ENCODE data around the gene S100A4.
A peak's percentile ranks its signal among the peaks of the same experiment; 100 is the strongest.
"Not testable (repeated sequence)": the region's sequence is repeated elsewhere in the genome, so short reads cannot be mapped to it uniquely, and the experiment has no call there.

The S100A4 gene

GRCh38 chr1:153545067-153546055, at the start of gene S100A4:
S100A4 (minus strand) TSS chr1:153545806; CDS start chr1:153544794, 1,012 bp downstream.
- peak; percentile 88 to 90 for DNase-seq (ENCODE audit: low read depth in 2 of 2)

GRCh38 chr1:153592748-153593147, 47.1 kb upstream of the S100A4 start:
- no peak for DNase-seq (ENCODE audit: low read depth in 2 of 2)

GRCh38 chr1:153588482-153588881, 42.9 kb upstream of the S100A4 start:
- DNase-seq (ENCODE audit: low read depth in 2 of 2): no peak

GRCh38 chr1:153588033-153588432, 42.4 kb upstream of the S100A4 start:
- DNase-seq (ENCODE audit: low read depth in 2 of 2): not testable (repeated sequence)

GRCh38 chr1:153587314-153587713, 41.7 kb upstream of the S100A4 start:
- no peak for DNase-seq (ENCODE audit: low read depth in 2 of 2)

GRCh38 chr1:153586347-153586746, 40.7 kb upstream of the S100A4 start:
- DNase-seq (ENCODE audit: low read depth in 2 of 2): no peak

GRCh38 chr1:153585006-153585405, 39.4 kb upstream of the S100A4 start:
- no peak for DNase-seq (ENCODE audit: low read depth in 2 of 2)

- no peak for DNase-seq (ENCODE audit: low read depth in 2 of 2)
These were observed 38.4 kb upstream of the S100A4 start for GRCh38 chr1:153583976-153584375.

- not testable (repeated sequence) for DNase-seq (ENCODE audit: low read depth in 2 of 2)
These were observed 37.9 kb upstream of the S100A4 start for GRCh38 chr1:153583514-153583913.

- DNase-seq (ENCODE audit: low read depth in 2 of 2): not testable (repeated sequence)
These were observed 37.2 kb upstream of the S100A4 start for GRCh38 chr1:153582836-153583235.

GRCh38 chr1:153578936-153579335, 33.3 kb upstream of the S100A4 start:
- DNase-seq (ENCODE audit: low read depth in 2 of 2): no peak

GRCh38 chr1:153578490-153578889, 32.9 kb upstream of the S100A4 start:
- DNase-seq (ENCODE audit: low read depth in 2 of 2): peak; percentile 46 to 52

GRCh38 chr1:153577624-153578051, 32.0 kb upstream of the S100A4 start:
- DNase-seq (ENCODE audit: low read depth in 2 of 2): no peak

- DNase-seq (ENCODE audit: low read depth in 2 of 2): no peak
These were observed 31.5 kb upstream of the S100A4 start for GRCh38 chr1:153577138-153577537.

- not testable (repeated sequence) for DNase-seq (ENCODE audit: low read depth in 2 of 2)
These were observed 29.9 kb upstream of the S100A4 start for GRCh38 chr1:153575497-153575896.

GRCh38 chr1:153575081-153575491, 29.5 kb upstream of the S100A4 start:
- DNase-seq (ENCODE audit: low read depth in 2 of 2): not testable (repeated sequence)

GRCh38 chr1:153573351-153573750, 27.7 kb upstream of the S100A4 start:
- no peak for DNase-seq (ENCODE audit: low read depth in 2 of 2)

GRCh38 chr1:153572569-153573015, 27.0 kb upstream of the S100A4 start:
- DNase-seq (ENCODE audit: low read depth in 2 of 2): peak; percentile 47 to 48

GRCh38 chr1:153571706-153572105, 26.1 kb upstream of the S100A4 start:
- no peak for DNase-seq (ENCODE audit: low read depth in 2 of 2)

- no peak for DNase-seq (ENCODE audit: low read depth in 2 of 2)
These were observed 25.3 kb upstream of the S100A4 start for GRCh38 chr1:153570874-153571273.

GRCh38 chr1:153569465-153569864, 23.9 kb upstream of the S100A4 start:
- no peak for DNase-seq (ENCODE audit: low read depth in 2 of 2)

GRCh38 chr1:153568367-153569099, 22.9 kb upstream of the S100A4 start:
- peak; percentile 65 to 66 for DNase-seq (ENCODE audit: low read depth in 2 of 2)

All from fibroblast of skin of left quadriceps (primary cell).